ENCODE measurements around the gene PI4KB. TPM values are rescaled to one million over a fixed set of nuclear protein-coding genes. Genes with fewer than 3 reads are reported as not detected.

PI4KB gene
- total RNA-seq, 2 experiments from 2014 or later = 54.7 to 62.9 TPM

- no peak for DNase-seq
- H3K36me3 Mint-ChIP-seq = peaks cover 37% of the 10 kb centered on the region
- CTCF ChIA-PET = interaction anchor here (0.7 kb wide), 1 partner anchor 18 kb away, joined by 5 read pairs; no protein-coding TSS in a partner anchor
- H3K9me3 Mint-ChIP-seq = no peaks in the 10 kb centered on the region
- H3K4me1 Mint-ChIP-seq (ENCODE audit: low read depth) = peaks cover 32% of the 10 kb centered on the region
- H3K27me3 Mint-ChIP-seq = no peaks in the 10 kb centered on the region
- intact Hi-C loops (cut with micrococcal nuclease) = no loop called here
- H3K27ac Mint-ChIP-seq = no peak overlapping the region
- no peak overlapping the region for H3K4me3 Mint-ChIP-seq
- POLR2A ChIA-PET = no interaction called here
Observed at GRCh38 chr1:151318975-151319374, 8.2 kb downstream of the PI4KB start.

DNA sequence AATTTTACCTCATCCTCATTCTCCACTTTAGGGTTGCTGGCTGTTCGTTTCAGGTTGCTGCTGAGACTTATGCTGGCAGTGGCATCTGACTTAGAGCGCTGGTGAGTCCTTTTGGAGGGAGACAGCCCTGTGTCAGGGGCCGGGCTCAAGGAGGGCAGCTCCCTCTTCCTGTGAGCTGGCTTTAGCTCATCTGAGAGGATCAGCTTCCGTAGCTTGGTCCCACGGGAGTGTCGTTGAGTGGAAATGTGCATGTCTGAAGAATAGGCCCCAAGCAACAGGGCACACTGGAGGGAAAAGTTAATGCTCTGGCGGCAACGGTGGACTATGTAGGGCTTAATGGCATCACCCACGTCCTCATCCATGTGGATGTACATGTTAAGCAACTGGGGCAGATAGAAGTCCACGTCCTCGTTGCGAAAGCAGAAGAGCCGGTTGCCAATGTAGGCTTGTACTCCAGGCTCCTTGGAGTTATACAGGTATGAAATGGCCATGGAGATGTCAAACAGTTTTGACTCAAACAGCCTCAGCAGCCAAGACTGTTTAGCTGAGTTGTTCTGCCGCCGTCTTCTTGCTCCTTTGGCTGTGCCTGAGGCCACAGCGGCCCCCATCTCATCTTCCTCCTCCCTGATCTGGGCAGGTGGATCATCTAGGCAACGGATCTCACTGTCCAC lies 11.5 kb downstream of the PI4KB start:
- H3K27ac Mint-ChIP-seq = no peak overlapping the region
- CTCF ChIA-PET = interaction anchor here (0.6 to 1.9 kb wide), 5 partner anchors 15 to 83 kb away, joined by 3 to 6 read pairs (median 3); no protein-coding TSS in a partner anchor
- H3K36me3 Mint-ChIP-seq = peaks cover 39% of the 10 kb centered on the region
- H3K4me1 Mint-ChIP-seq (ENCODE audit: low read depth) = peaks cover 52% of the 10 kb centered on the region
- no peak for DNase-seq
- H3K27me3 Mint-ChIP-seq = no peaks in the 10 kb centered on the region
- POLR2A ChIA-PET = no interaction called here
- no peak overlapping the region for H3K4me3 Mint-ChIP-seq
- intact Hi-C loops (cut with micrococcal nuclease) = no loop called here
- H3K9me3 Mint-ChIP-seq = no peaks in the 10 kb centered on the region

GRCh38 chr1:151314137-151314875 lies 12.9 kb downstream of the PI4KB start:
- peaks cover 45% of the 10 kb centered on the region for H3K4me1 Mint-ChIP-seq (ENCODE audit: low read depth)

GRCh38 chr1:151313501-151313900 lies 13.7 kb downstream of the PI4KB start:
- H3K36me3 Mint-ChIP-seq = peaks cover 35% of the 10 kb centered on the region
- CTCF ChIA-PET = interaction anchor here (0.9 to 6.2 kb wide), 3 partner anchors 12 to 29 kb away, joined by 3 to 88 read pairs (median 58); no protein-coding TSS in a partner anchor
- H3K27me3 Mint-ChIP-seq = no peaks in the 10 kb centered on the region
- POLR2A ChIA-PET = interaction anchor here (0.8 to 1.4 kb wide), 3 partner anchors 13 to 114 kb away, joined by 3 to 4 read pairs (median 3); partner anchors contain the start of gene PI4KB
- H3K4me3 Mint-ChIP-seq = no peak overlapping the region
- no peaks in the 10 kb centered on the region for H3K9me3 Mint-ChIP-seq
- H3K27ac Mint-ChIP-seq = peak overlapping the region; percentile 97
- intact Hi-C loops (cut with micrococcal nuclease) = no loop called here
- DNase-seq = no peak
- H3K4me1 Mint-ChIP-seq (ENCODE audit: low read depth) = peaks cover 41% of the 10 kb centered on the region

More at GRCh38 chr1:151314137-151314875, 12.9 kb downstream of the PI4KB start:
- Mint-ChIP-seq H3K27ac (peak overlapping the region; percentile 1), H3K27me3 (no peaks in the 10 kb centered on the region), H3K4me3 (no peak overlapping the region), H3K36me3 (peaks cover 36% of the 10 kb centered on the region), H3K9me3 (no peaks in the 10 kb centered on the region)
- no peak for DNase-seq
- intact Hi-C loops (cut with micrococcal nuclease) = no loop called here
- ChIA-PET CTCF (interaction anchor here (0.9 to 6.2 kb wide), 4 partner anchors 13 to 63 kb away, joined by 3 to 88 read pairs (median 31); no protein-coding TSS in a partner anchor), POLR2A (interaction anchor here (0.8 to 1.4 kb wide), 2 partner anchors 13 to 18 kb away, joined by 3 to 4 read pairs; partner anchors contain the start of gene PI4KB)

DNA sequence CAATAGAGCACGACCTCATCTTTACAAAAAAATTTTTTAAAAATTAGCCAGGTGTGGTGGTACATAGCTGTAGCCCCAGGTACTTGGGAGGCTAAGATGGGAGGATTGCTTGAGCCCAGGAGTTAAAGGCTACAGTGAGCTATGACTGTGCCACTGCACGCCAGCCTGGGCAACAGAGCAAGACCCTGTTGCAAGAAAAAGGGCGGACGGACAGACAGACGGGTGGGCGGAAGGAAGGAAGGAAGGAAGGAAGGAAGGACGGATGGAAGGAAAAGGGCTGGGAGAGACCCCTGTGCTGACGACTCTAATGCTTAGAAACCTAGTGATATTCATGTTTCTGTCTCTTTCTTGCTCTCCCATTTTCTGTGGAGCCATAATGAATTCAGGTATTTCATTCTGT lies 14.4 kb downstream of the PI4KB start:
- no peak for DNase-seq
- Mint-ChIP-seq H3K4me1 (ENCODE audit: low read depth) (peaks cover 41% of the 10 kb centered on the region), H3K36me3 (peaks cover 35% of the 10 kb centered on the region), H3K27me3 (no peaks in the 10 kb centered on the region), H3K27ac (peak overlapping the region; percentile 97), H3K4me3 (no peak overlapping the region), H3K9me3 (no peaks in the 10 kb centered on the region)
- intact Hi-C loops (cut with micrococcal nuclease) = no loop called here
- CTCF ChIA-PET = interaction anchor here (1.4 to 6.2 kb wide), 4 partner anchors 12 to 61 kb away, joined by 4 to 88 read pairs (median 40); partner anchors contain the start of gene PI4KB
- POLR2A ChIA-PET = interaction anchor here (0.5 to 3.9 kb wide), 8 partner anchors 11 to 256 kb away, joined by 3 to 41 read pairs (median 4); partner anchors contain the start of genes PI4KB and ZNF687

DNA sequence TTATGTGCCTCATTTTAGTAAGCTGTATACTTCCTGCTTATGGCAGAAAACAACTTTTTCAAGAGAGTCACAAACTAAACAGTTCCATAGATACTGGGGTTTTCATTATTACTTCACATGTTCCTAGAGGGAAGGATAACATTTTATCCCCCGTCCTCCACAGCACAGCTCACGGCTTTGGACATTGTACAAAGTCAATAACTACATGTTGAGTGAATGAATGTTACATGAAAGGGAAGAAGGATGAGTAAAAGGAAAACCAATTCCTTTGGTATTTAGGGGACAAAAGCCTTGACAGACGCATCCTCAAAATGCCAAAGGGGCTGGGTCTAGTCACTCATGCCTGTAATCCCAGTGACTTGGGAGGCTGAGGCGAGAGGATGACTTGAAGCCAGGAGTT lies 14.8 kb downstream of the PI4KB start:
- peaks cover 41% of the 10 kb centered on the region for H3K4me1 Mint-ChIP-seq (ENCODE audit: low read depth)
- POLR2A ChIA-PET = interaction anchor here (0.6 to 3.9 kb wide), 9 partner anchors 11 to 256 kb away, joined by 3 to 41 read pairs (median 5); partner anchors contain the start of genes PI4KB and ZNF687
- no peak for DNase-seq
- H3K27ac Mint-ChIP-seq = peak overlapping the region; percentile 97
- no peak overlapping the region for H3K4me3 Mint-ChIP-seq
- H3K9me3 Mint-ChIP-seq = no peaks in the 10 kb centered on the region
- H3K36me3 Mint-ChIP-seq = peaks cover 35% of the 10 kb centered on the region
- CTCF ChIA-PET = interaction anchor here (1.4 to 6.2 kb wide), 4 partner anchors 11 to 60 kb away, joined by 4 to 88 read pairs (median 40); partner anchors contain the start of gene PI4KB
- no peaks in the 10 kb centered on the region for H3K27me3 Mint-ChIP-seq
- intact Hi-C loops (cut with micrococcal nuclease) = no loop called here

- POLR2A ChIA-PET = interaction anchor here (0.6 to 3.9 kb wide), 14 partner anchors 9 to 1078 kb away, joined by 3 to 41 read pairs (median 4); partner anchors contain the start of genes PI4KB, PSMB4 and ZNF687
- Mint-ChIP-seq H3K27ac (peak overlapping the region; percentile 97), H3K4me1 (ENCODE audit: low read depth) (peaks cover 41% of the 10 kb centered on the region), H3K27me3 (no peaks in the 10 kb centered on the region), H3K4me3 (peak overlapping the region; percentile 1), H3K9me3 (no peaks in the 10 kb centered on the region), H3K36me3 (peaks cover 40% of the 10 kb centered on the region)
- DNase-seq = peak; percentile 91
- CTCF ChIA-PET = interaction anchor here (0.7 to 6.2 kb wide), 11 partner anchors 11 to 212 kb away, joined by 3 to 88 read pairs (median 4); partner anchors contain the start of genes PI4KB and PSMB4
- intact Hi-C loops (cut with micrococcal nuclease) = loop anchor here (1.0 to 2.0 kb wide), 4 partner anchors 16 to 87 kb away; partner anchors contain the start of genes PI4KB, PSMB4 and RFX5
Observed at GRCh38 chr1:151311589-151312331, 15.5 kb downstream of the PI4KB start.

DNA sequence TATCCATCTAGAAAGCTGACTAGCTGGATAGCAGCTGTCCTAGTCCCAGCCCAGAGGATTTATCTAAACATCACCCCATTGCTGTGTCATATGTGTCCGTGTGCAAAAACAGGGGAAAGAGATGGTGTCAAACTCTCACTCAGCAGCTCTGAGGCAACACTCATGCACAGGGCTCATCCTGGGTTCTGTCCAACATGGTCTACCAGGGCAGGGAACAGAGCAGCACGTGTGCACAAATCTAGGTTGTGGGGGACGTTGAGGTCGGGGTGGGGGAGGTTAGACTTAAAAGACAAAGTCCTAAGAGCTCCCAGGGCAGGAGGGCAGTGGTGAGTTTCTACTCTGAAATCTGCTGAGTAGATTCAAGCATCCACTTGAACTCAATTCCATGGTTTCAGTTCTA lies 16.2 kb downstream of the PI4KB start:
- Mint-ChIP-seq H3K27me3 (no peaks in the 10 kb centered on the region), H3K9me3 (no peaks in the 10 kb centered on the region), H3K4me1 (ENCODE audit: low read depth) (peaks cover 41% of the 10 kb centered on the region), H3K36me3 (peaks cover 40% of the 10 kb centered on the region), H3K4me3 (no peak overlapping the region), H3K27ac (peak overlapping the region; percentile 97)
- ChIA-PET CTCF (interaction anchor here (0.9 to 6.2 kb wide), 8 partner anchors 10 to 211 kb away, joined by 4 to 88 read pairs (median 6); partner anchors contain the start of genes PI4KB and PSMB4), POLR2A (interaction anchor here (0.6 to 3.9 kb wide), 14 partner anchors 9 to 1077 kb away, joined by 3 to 41 read pairs (median 4); partner anchors contain the start of genes PI4KB, PSMB4 and ZNF687)
- intact Hi-C loops (cut with micrococcal nuclease) = loop anchor here (1.0 to 2.0 kb wide), 4 partner anchors 16 to 88 kb away; partner anchors contain the start of genes PI4KB, PSMB4 and RFX5
- no peak for DNase-seq

DNA sequence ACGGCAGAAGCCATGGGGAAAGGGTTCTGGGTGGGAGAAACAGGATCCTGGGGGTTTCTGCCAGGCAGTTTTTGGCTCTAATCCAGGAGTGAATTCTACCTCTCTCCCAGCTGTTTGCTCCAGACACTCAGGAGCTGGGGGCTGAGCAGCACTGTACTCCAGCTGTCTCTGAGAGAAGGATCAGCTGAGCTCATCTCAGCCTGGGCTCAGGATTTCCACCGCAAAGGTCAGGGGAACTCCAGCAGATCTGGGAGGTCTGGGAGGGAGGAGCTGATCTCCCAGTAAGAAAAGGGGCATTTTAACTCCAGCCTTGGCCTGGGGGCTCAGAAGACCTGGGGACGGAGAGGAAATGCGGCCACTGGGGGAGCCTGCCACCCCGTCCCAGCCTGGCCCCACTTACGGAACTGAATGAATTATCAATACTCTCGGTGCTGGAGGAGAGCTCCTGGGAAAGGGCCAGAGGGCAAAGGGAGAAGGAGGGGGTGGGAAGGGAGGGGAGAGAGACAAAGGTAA lies 17.3 kb downstream of the PI4KB start:
- ChIA-PET CTCF (interaction anchor here (1.8 to 6.2 kb wide), 3 partner anchors 9 to 210 kb away, joined by 4 to 88 read pairs (median 58); no protein-coding TSS in a partner anchor), POLR2A (interaction anchor here (1.4 to 3.9 kb wide), 2 partner anchors 17 to 29 kb away, joined by 7 to 41 read pairs; partner anchors contain the start of gene PI4KB)
- H3K4me1 Mint-ChIP-seq (ENCODE audit: low read depth) = peaks cover 39% of the 10 kb centered on the region
- H3K27me3 Mint-ChIP-seq = no peaks in the 10 kb centered on the region
- no peak overlapping the region for H3K4me3 Mint-ChIP-seq
- DNase-seq = no peak
- intact Hi-C loops (cut with micrococcal nuclease) = loop anchor here (2.0 kb wide), 1 partner anchor 89 kb away; the partner anchor contains the start of gene PSMB4
- no peak overlapping the region for H3K27ac Mint-ChIP-seq
- H3K36me3 Mint-ChIP-seq = peaks cover 42% of the 10 kb centered on the region
- H3K9me3 Mint-ChIP-seq = no peaks in the 10 kb centered on the region

GRCh38 chr1:151294742-151295462 lies 32.3 kb downstream of the PI4KB start:
- Mint-ChIP-seq H3K27me3 (no peaks in the 10 kb centered on the region), H3K36me3 (peaks cover 36% of the 10 kb centered on the region), H3K27ac (no peak overlapping the region), H3K4me3 (no peak overlapping the region), H3K9me3 (no peaks in the 10 kb centered on the region), H3K4me1 (ENCODE audit: low read depth) (no peaks in the 10 kb centered on the region)
- POLR2A ChIA-PET = no interaction called here
- CTCF ChIA-PET = interaction anchor here (0.9 to 4.8 kb wide), 3 partner anchors 12 to 45 kb away, joined by 3 to 38 read pairs (median 4); no protein-coding TSS in a partner anchor
- intact Hi-C loops (cut with micrococcal nuclease) = no loop called here
- DNase-seq = no peak
